HG03469 (cell line): Measurements from ENCODE around the gene RBM7.

ENCODE experiments used
- ATAC-seq: cut with Tn5 transposase; IDR thresholded peaks from one replicate; pipeline ENCODE4 v1.9.1; 2021; ENCODE audit warnings: mild to moderate bottlenecking, moderate library complexity, moderate number of reproducible peaks; ENCODE audit not compliant: unreplicated experiment

RBM7 gene

DNA sequence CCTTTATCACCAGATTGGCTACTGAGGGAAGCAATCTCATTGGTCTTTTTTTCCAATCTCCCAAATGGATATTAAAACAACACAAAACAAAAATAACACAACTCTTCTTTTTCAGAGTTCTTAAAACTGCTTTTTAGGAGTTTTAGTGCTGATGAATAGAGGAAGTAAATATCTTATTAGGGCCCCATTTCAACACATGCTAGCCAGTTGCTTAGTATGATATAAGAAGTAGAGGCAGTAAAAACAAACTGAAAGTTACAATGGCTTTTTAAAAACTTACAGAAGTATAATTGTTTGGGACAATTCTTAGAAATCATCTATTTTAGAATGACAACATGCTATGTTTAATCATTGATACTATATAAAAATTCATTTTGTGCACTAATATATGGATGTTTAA lies 3.5 kb upstream of the RBM7 start:
- no peak for ATAC-seq

- ATAC-seq, result no peak
Observed at GRCh38 chr11:114397349-114397982, 3.0 kb upstream of the RBM7 start.

- no peak for ATAC-seq
Observed at GRCh38 chr11:114398303-114398920, 2.1 kb upstream of the RBM7 start.

DNA sequence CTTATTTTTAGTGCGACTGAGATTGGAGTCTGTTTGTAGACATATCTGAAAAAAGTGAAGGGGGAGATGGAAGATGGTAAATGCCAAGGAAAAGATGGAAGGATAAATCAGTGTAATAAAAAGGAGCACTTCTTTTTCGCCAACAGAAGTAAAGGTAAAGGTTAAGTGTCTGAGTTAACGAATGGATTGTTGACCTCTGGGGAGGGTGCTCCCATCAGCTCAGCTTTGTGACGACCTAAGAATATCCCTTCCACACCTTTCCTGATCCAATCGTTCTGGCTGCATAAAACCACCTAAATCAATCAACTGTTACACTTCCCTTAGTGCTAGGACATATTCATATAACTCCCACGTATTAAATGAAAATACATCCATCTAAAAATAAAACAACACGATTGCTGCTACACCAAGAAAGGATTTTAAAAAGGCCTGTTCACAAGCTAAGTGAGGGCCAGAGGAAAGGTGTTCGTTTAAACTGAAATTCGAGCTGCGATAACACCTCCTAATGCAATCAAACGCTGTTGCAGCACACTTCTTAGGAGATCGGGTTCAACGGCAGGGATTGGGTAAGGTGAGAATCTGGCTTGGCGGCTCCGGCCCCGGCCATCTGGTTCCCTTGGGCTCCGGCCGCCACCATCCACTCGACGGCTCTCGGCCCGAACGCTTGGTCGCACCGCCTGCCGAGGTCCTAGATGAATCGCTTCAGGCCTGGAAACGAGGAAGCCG lies 813 bp upstream of the RBM7 start:
- ATAC-seq, result no peak

DNA sequence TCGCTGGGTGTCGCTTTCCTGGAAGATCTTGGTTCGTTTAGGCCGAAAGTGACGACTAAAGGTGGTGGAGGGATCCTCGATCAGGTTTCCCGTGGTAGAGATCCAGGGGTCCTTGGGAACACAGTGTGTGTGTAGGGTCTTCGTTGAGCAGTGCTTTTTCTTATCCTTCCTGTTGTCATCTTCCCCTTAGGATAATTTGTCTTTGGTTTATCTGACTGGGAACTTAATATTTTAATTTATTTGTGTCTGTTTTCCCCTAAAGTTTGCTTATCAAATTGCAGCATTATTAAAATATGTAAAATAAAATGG lies 403 bp downstream of the RBM7 start:
- no peak for ATAC-seq

DNA sequence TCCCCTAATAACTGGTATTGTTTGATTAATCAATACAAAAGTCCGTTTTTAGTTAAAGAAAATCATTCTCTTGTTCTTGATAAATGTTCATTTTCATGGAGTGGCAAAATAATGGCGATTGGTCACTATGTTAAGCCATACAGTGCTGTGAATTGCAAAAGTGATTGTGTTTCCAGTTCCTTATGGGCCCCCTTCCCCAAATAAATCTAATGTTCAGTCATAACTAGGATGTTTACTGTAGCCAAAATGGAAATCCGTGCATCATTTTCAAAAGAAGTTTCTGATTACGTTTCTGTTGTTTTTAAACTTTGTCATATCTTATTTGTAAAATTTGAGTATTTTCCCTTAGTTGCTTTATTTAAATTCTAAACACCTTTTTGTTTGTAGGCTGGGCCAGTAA lies 845 bp downstream of the RBM7 start:
- ATAC-seq, result no peak

DNA sequence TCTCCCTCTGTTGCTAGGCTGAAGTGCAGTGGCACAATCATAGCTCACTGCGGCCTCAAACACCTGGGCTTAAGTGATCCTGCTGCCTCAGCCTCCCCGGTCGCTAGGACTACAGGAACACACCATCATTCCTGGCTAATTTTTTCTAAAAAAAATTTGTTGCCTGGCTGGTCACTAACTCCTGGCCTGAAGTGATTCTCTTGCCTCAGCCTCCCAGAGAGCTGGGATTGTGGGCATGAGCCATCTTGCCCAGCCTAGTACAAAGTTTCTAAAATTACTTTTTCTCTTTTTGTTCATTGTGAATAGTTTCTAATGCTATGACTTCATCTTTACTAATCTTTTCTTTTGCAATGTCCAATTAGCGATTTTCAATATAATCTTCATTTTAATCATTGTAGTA lies 12.5 kb downstream of the RBM7 start:
- no peak for ATAC-seq

- ATAC-seq, result no peak
Observed at GRCh38 chr11:114413958-114414357, 13.5 kb downstream of the RBM7 start.

GRCh38 chr11:114416441-114416961 lies 16.0 kb downstream of the RBM7 start:
- no peak for ATAC-seq

- ATAC-seq, result no peak
Observed at GRCh38 chr11:114426280-114426679, 25.8 kb downstream of the RBM7 start.

GRCh38 chr11:114430290-114430689 lies 29.8 kb downstream of the RBM7 start:
- no peak for ATAC-seq

- ATAC-seq, result no peak
Observed at GRCh38 chr11:114432893-114433292, 32.4 kb downstream of the RBM7 start.

DNA sequence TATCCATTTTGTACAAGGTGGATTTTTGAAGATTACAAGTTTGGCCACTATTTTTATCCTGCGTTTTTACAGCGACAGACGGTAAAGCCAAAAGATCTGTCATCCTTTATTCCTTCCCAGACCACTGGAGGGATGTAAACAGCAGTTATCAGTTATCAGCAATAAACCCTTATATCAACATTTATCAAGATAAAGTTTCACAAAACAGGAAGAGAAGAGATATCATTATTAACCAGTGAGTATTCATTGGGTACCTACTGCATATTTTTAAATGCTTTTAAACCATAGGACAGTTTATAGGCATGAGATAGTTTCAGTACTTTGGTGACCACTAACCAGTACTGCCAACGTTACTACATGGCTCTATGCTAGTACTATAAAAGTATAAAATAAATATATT lies 32.9 kb downstream of the RBM7 start:
- ATAC-seq, result no peak

- ATAC-seq, result no peak
Observed at GRCh38 chr11:114438303-114438702, 37.8 kb downstream of the RBM7 start.

GRCh38 chr11:114439229-114440120 lies 39.0 kb downstream of the RBM7 start, which contains the start of gene REXO2:
Gene REXO2 (plus strand): TSS chr11:114439467. CDS start chr11:114439529, 62 bp downstream.
- peak; percentile 99 for ATAC-seq

- ATAC-seq, result no peak
Observed at GRCh38 chr11:114440121-114440860, 39.8 kb downstream of the RBM7 start.

DNA sequence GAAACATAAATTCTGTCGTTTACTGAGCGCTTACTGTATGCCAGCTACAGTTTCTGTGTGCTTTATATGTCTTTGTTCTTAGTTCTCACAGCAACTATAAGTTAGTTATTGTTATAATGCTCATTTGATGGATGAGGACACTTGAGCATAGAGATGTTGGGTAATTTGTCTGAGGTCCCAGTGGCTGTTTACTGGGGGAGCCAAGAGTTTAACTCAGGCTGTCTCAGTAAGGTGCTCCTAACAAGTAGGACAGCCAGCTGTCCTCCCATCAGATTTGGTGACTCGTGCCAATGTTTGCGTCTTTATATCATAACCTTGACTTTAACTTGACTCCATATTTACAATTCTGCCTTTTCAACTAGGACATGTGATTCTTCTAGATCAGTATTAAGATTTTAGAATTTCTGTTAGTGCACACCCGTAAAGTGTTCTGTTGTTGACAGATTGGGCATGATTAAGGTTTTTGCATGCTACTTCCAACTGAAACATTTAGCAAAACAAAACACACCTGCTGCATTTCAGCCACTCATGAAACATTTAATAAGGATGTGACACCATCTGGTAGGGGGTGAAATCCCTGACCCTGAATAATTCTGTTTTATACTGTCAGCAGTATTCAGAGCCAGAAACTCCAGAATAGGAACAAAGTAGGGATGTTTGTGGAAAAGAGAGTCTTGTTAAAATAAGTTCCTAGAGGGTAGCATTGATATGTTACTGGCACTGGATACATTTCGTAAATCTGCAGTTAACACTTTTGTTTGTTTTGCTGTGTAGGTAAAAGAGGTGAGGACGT lies 40.7 kb downstream of the RBM7 start:
- ATAC-seq, result no peak

DNA sequence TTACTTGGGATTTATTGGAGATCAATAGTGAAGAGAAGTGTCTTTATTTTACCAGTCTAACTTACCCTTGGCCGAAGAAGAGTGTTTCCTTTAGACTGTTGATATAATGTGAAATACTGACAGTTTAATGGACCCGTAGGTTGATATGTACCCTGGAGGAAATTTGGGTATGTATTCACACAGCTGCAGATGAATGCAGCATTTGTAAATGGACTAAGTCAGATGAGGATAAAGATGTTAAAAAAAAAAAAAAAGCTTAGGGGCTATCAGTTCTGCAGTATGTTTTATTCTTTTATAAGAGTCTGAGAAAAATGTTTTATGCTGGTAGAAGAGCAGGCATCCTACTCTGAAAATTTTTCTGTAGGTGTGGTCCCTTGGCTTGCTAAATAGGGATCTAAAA lies 41.5 kb downstream of the RBM7 start:
- ATAC-seq, result no peak

DNA sequence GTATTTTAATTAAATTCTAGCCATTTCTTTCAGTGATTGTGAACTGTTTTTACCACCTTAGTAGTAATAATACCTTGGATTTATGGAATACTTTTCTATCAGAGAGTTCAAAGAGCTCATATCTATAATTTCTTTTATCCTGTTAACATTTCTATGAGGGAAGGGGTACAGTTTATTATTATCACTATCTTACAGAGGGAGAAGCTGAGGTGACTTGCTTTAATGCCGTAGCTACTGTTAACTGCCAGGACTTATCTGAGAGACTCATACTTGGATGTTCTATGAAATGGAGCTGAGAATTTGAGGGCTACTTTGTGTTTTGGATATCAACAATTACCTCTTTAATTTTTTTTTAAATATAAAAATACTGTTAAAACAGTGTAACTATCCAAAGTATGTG lies 42.1 kb downstream of the RBM7 start:
- no peak for ATAC-seq

- ATAC-seq, result no peak
Observed at GRCh38 chr11:114447444-114447843, 47.0 kb downstream of the RBM7 start.
